ENCODE measurements around the gene ZNF688. TPM values are rescaled to one million over a fixed set of nuclear protein-coding genes. Genes with fewer than 3 reads are reported as not detected.

ZNF688 gene
- total and polyA plus RNA-seq, 9 donors = 7.0 to 14.6 (median 9.4) TPM

- H3K4me1 ChIP-seq (ENCODE audit: control insufficient read depth, insufficient read depth, low read length) = peaks cover 23% of the 10 kb centered on the region
- peaks cover 9% of the 10 kb centered on the region for H3K36me3 ChIP-seq (ENCODE audit: control insufficient read depth, insufficient read depth, low read length)
- no peak for DNase-seq
- H3K9me3 ChIP-seq (replicated peaks; ENCODE audit: control insufficient read depth, low read depth, low read length) = no peaks in the 10 kb centered on the region
- H3K27ac ChIP-seq (ENCODE audit: low read length) = no peak overlapping the region
- H3K4me3 ChIP-seq (ENCODE audit: low read length) = no peak overlapping the region
- no CpG with 5 or more reads among the region's 3 CpGs for WGBS (ENCODE audit: insufficient coverage)
- no peaks in the 10 kb centered on the region for H3K27me3 ChIP-seq (ENCODE audit: control insufficient read depth, insufficient read depth, low read length)
These were observed 2.2 kb downstream of the ZNF688 start for GRCh38 chr16:30569281-30569680.

- WGBS (ENCODE audit: insufficient coverage) = 40% methylated on average over 1 of the region's 6 CpGs
These were observed 3.4 kb downstream of the ZNF688 start for GRCh38 chr16:30567991-30568638.

GRCh38 chr16:30567160-30567990 is 4.1 kb downstream of the ZNF688 start:
- H3K27ac ChIP-seq (ENCODE audit: low read length) = no peak overlapping the region
- H3K4me1 ChIP-seq (ENCODE audit: control insufficient read depth, insufficient read depth, low read length) = peaks cover 19% of the 10 kb centered on the region
- H3K27me3 ChIP-seq (ENCODE audit: control insufficient read depth, insufficient read depth, low read length) = no peaks in the 10 kb centered on the region
- no peak for DNase-seq
- H3K9me3 ChIP-seq (replicated peaks; ENCODE audit: control insufficient read depth, low read depth, low read length) = no peaks in the 10 kb centered on the region
- peaks cover 9% of the 10 kb centered on the region for H3K36me3 ChIP-seq (ENCODE audit: control insufficient read depth, insufficient read depth, low read length)
- 95% methylated on average over 8 of the region's 14 CpGs for WGBS (ENCODE audit: insufficient coverage)
- H3K4me3 ChIP-seq (ENCODE audit: low read length) = no peak overlapping the region

More at GRCh38 chr16:30567991-30568638, 3.4 kb downstream of the ZNF688 start:
- no peak overlapping the region for H3K4me3 ChIP-seq (ENCODE audit: low read length)
- peaks cover 23% of the 10 kb centered on the region for H3K4me1 ChIP-seq (ENCODE audit: control insufficient read depth, insufficient read depth, low read length)
- no peaks in the 10 kb centered on the region for H3K9me3 ChIP-seq (replicated peaks; ENCODE audit: control insufficient read depth, low read depth, low read length)
- peaks cover 9% of the 10 kb centered on the region for H3K36me3 ChIP-seq (ENCODE audit: control insufficient read depth, insufficient read depth, low read length)
- no peak for DNase-seq
- H3K27me3 ChIP-seq (ENCODE audit: control insufficient read depth, insufficient read depth, low read length) = no peaks in the 10 kb centered on the region
- no peak overlapping the region for H3K27ac ChIP-seq (ENCODE audit: low read length)

- peaks cover 15% of the 10 kb centered on the region for H3K4me1 ChIP-seq (ENCODE audit: control insufficient read depth, insufficient read depth, low read length)
- DNase-seq = no peak
- H3K36me3 ChIP-seq (ENCODE audit: control insufficient read depth, insufficient read depth, low read length) = peaks cover 9% of the 10 kb centered on the region
- H3K9me3 ChIP-seq (replicated peaks; ENCODE audit: control insufficient read depth, low read depth, low read length) = no peaks in the 10 kb centered on the region
- WGBS (ENCODE audit: insufficient coverage) = no CpG with 5 or more reads among the region's 4 CpGs
- no peak overlapping the region for H3K4me3 ChIP-seq (ENCODE audit: low read length)
- H3K27ac ChIP-seq (ENCODE audit: low read length) = no peak overlapping the region
- no peaks in the 10 kb centered on the region for H3K27me3 ChIP-seq (ENCODE audit: control insufficient read depth, insufficient read depth, low read length)
These were observed 5.0 kb downstream of the ZNF688 start for GRCh38 chr16:30566531-30566930.

DNA sequence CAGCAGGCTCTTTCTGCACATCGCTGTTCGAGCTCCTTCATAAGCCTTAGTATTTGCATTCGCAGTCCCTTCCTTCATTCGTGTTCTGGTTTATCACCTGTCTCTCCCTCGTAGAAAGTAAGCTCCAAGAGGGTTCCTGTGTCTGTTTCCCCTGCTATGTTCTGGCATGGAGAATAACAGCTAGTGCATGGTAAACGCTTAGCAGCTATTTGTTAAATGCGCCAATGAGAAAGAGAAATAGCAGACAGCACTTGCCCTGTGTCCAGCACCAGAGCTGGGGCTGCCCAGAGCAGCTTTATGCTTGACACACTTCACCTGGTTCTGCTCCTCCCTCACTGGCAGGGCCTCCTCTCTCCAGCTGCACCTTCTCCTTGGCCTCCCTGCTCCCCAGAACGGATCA is 5.5 kb downstream of the ZNF688 start:
- no peak overlapping the region for H3K27ac ChIP-seq (ENCODE audit: low read length)
- no peak overlapping the region for H3K4me3 ChIP-seq (ENCODE audit: low read length)
- no peaks in the 10 kb centered on the region for H3K27me3 ChIP-seq (ENCODE audit: control insufficient read depth, insufficient read depth, low read length)
- no peak for DNase-seq
- peaks cover 16% of the 10 kb centered on the region for H3K4me1 ChIP-seq (ENCODE audit: control insufficient read depth, insufficient read depth, low read length)
- H3K36me3 ChIP-seq (ENCODE audit: control insufficient read depth, insufficient read depth, low read length) = peaks cover 9% of the 10 kb centered on the region
- H3K9me3 ChIP-seq (replicated peaks; ENCODE audit: control insufficient read depth, low read depth, low read length) = no peaks in the 10 kb centered on the region
- 56% methylated on average over 8 of the region's 8 CpGs for WGBS (ENCODE audit: insufficient coverage)

- Histone ChIP-seq H3K27me3 (ENCODE audit: control insufficient read depth, insufficient read depth, low read length) (no peaks in the 10 kb centered on the region), H3K36me3 (ENCODE audit: control insufficient read depth, insufficient read depth, low read length) (peaks cover 9% of the 10 kb centered on the region), H3K4me3 (ENCODE audit: low read length) (no peak overlapping the region), H3K4me1 (ENCODE audit: control insufficient read depth, insufficient read depth, low read length) (peaks cover 12% of the 10 kb centered on the region), H3K27ac (ENCODE audit: low read length) (no peak overlapping the region), H3K9me3 (replicated peaks; ENCODE audit: control insufficient read depth, low read depth, low read length) (no peaks in the 10 kb centered on the region)
- no peak for DNase-seq
- WGBS (ENCODE audit: insufficient coverage) = 29% methylated on average over 4 of the region's 7 CpGs
These were observed 6.0 kb downstream of the ZNF688 start for GRCh38 chr16:30565526-30565925.

DNA sequence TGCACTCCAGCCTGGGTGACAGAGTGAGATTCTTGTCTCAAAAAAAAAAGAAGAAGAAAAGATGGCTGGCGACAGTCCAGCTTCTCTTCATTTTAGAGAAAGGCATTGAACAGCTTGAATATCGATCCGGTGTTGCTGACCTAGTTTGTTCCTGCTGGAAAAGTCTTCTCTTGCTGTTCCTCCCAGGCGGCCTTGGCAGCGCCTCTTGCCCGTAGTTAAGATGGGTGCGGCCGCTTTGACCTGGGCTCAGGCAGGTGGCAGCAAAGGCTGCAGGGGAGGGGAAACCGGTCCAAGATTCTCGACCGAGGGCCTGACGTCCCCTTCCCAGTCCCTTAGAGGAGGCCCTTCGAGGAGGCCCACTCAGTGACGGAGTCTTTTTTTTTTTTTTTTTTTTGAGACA is 9.5 kb downstream of the ZNF688 start:
- 91% methylated on average over 8 of the region's 14 CpGs for WGBS (ENCODE audit: insufficient coverage)
- no peak for DNase-seq
- Histone ChIP-seq H3K27ac (ENCODE audit: low read length) (no peak overlapping the region), H3K4me3 (ENCODE audit: low read length) (no peak overlapping the region), H3K9me3 (replicated peaks; ENCODE audit: control insufficient read depth, low read depth, low read length) (no peaks in the 10 kb centered on the region), H3K27me3 (ENCODE audit: control insufficient read depth, insufficient read depth, low read length) (no peaks in the 10 kb centered on the region), H3K4me1 (ENCODE audit: control insufficient read depth, insufficient read depth, low read length) (peaks cover 13% of the 10 kb centered on the region), H3K36me3 (ENCODE audit: control insufficient read depth, insufficient read depth, low read length) (no peaks in the 10 kb centered on the region)

DNA sequence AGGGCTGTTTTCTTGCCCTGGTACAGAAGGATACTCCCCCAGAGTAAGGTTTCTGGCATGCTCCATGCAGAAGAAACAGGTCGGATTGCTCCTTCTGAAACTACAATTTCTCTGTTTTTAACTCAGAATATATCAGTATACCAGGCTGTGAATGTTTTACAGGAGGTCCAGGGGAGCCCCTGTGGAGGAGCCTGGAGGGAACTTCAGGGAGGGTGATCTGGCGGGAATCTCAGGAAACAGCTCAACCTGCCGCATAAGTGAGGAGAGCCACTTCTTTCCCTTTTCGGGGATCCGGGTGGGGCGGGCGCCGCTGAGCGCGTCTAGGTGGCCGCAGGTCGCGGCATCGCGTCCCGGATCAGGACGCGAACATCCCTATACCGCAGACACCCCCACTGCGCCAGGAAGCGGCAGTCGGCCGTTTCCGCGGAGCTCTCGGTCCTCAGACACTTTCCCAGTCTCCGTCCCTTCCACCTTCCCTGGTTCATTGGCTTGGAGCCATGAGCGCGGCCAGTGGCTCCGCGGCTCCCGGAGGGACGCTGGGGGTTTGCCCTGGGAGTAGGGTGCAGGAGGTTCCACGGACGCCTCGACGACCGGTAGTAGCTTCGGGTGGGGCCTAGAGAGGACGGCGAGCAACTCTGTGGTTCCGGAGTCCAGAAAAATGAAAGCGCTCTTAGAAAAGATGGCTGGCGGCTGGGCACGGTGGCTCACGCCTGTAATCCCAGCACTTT is 10.3 kb downstream of the ZNF688 start:
- 23% methylated on average over 37 of the region's 46 CpGs for WGBS (ENCODE audit: insufficient coverage)
- peak overlapping the region; percentile 38 for H3K4me3 ChIP-seq (ENCODE audit: low read length)
- H3K27ac ChIP-seq (ENCODE audit: low read length) = peak overlapping the region; percentile 25
- H3K9me3 ChIP-seq (replicated peaks; ENCODE audit: control insufficient read depth, low read depth, low read length) = no peaks in the 10 kb centered on the region
- H3K4me1 ChIP-seq (ENCODE audit: control insufficient read depth, insufficient read depth, low read length) = peaks cover 16% of the 10 kb centered on the region
- no peak for DNase-seq
- peaks cover 2% of the 10 kb centered on the region for H3K36me3 ChIP-seq (ENCODE audit: control insufficient read depth, insufficient read depth, low read length)
- H3K27me3 ChIP-seq (ENCODE audit: control insufficient read depth, insufficient read depth, low read length) = no peaks in the 10 kb centered on the region

DNA sequence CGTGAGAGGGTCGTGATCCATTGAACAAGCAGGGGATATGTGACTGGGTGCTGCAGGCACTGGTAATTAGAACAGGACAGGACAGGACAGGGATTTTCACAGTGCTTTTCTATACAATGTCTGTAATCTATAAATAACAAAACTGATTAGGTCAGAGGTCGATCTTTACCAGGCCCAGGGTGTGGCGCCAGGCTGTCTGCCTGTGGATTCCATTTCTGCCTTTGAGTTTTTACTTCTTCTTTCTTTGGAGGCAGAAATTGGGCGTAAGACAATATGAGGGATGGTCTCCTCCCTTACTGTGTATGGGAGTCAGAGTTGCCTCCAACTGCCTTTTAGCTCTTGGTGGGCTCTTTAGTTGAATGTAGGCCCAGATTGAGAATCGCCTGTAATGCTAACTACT is 11.8 kb downstream of the ZNF688 start:
- H3K4me1 ChIP-seq (ENCODE audit: control insufficient read depth, insufficient read depth, low read length) = peaks cover 19% of the 10 kb centered on the region
- no peaks in the 10 kb centered on the region for H3K27me3 ChIP-seq (ENCODE audit: control insufficient read depth, insufficient read depth, low read length)
- H3K27ac ChIP-seq (ENCODE audit: low read length) = no peak overlapping the region
- H3K4me3 ChIP-seq (ENCODE audit: low read length) = no peak overlapping the region
- H3K36me3 ChIP-seq (ENCODE audit: control insufficient read depth, insufficient read depth, low read length) = peaks cover 17% of the 10 kb centered on the region
- DNase-seq = no peak
- H3K9me3 ChIP-seq (replicated peaks; ENCODE audit: control insufficient read depth, low read depth, low read length) = no peaks in the 10 kb centered on the region
- WGBS (ENCODE audit: insufficient coverage) = no CpG with 5 or more reads among the region's 6 CpGs

DNA sequence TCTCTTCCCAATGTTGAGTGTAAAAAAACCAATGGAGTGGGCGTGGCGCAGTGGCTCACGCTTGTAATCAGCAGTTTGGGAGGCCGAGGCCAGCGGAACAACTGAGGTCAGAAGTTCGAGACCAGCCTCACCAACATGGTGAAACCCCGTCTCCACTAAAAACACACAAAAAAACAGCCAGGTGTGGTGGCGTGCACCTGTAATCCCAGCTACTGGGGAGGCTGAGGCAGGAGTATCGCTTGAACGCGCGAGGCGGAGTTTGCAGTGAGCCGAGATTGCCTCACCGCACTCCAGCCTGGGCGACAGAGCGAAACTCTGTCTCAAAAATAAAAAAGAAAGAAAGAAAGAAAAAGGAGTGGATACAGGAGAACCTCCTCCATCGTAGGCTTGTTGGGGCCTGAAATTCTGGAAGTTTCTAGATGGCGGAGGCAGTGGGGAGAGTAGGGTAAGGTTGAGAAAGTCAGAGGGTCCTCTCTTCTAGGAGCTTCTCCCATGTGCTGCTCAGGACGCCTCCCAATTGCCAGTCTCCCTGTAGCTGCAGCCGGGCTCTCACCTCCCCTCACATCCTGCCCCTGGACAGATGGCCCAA is 12.6 kb downstream of the ZNF688 start:
- DNase-seq = no peak
- peak overlapping the region; percentile 84 for H3K4me3 ChIP-seq (ENCODE audit: low read length)
- 87% methylated on average over 15 of the region's 21 CpGs for WGBS (ENCODE audit: insufficient coverage)
- H3K4me1 ChIP-seq (ENCODE audit: control insufficient read depth, insufficient read depth, low read length) = peaks cover 19% of the 10 kb centered on the region
- H3K36me3 ChIP-seq (ENCODE audit: control insufficient read depth, insufficient read depth, low read length) = peaks cover 25% of the 10 kb centered on the region
- H3K27me3 ChIP-seq (ENCODE audit: control insufficient read depth, insufficient read depth, low read length) = no peaks in the 10 kb centered on the region
- peak overlapping the region; percentile 97 for H3K27ac ChIP-seq (ENCODE audit: low read length)
- H3K9me3 ChIP-seq (replicated peaks; ENCODE audit: control insufficient read depth, low read depth, low read length) = no peaks in the 10 kb centered on the region

All from muscle of leg (tissue), 11 donors.